Natural killer cell treated with Interleukin-12 subunit alpha and Interleukin-12 subunit beta and Interleukin-15 and Interleukin-18, amount 100 ng/mL, for 72 hours (primary cell): ENCODE measurements around the gene TACC2. TPM values are rescaled to one million over a fixed set of nuclear protein-coding genes. Genes with fewer than 3 reads are reported as not detected.
A peak's percentile ranks its signal among the peaks of the same experiment; 100 is the strongest.

Source experiments
- ATAC-seq, 2 donors: fragments of 150-1000 bp; cut with Tn5 transposase in 1 of 2; sonication (Bioruptor Pico), chemical (Tn5 transposase) in 1 of 2; 2 replicates each; pipeline ENCODE4 v1.10.0; 2021
- DNase-seq: peaks from one replicate; pipeline ENCODE4 v3.0.0; 2022; ENCODE audit warnings: low spot score
- H3K27ac Mint-ChIP-seq, 2 donors: 1 replicate in 1 of 2; 2 replicates in 1 of 2; pipeline ENCODE4 v1.8.0; 2022; ENCODE audit warnings: mixed read lengths in 2 of 2, mild to moderate bottlenecking in 1 of 2, moderate library complexity in 1 of 2
- H3K27me3 Mint-ChIP-seq, 2 donors: 1 replicate in 1 of 2; 2 replicates in 1 of 2; pipeline ENCODE4 v1.8.0; 2022; ENCODE audit warnings: mixed read lengths in 2 of 2
- H3K36me3 Mint-ChIP-seq: one replicate; pipeline ENCODE4 v1.8.0; 2022; ENCODE audit warnings: mixed read lengths
- H3K4me1 Mint-ChIP-seq, 2 donors: 1 replicate in 1 of 2; 2 replicates in 1 of 2; pipeline ENCODE4 v1.8.0; 2022; ENCODE audit warnings: low read depth in 2 of 2, mixed read lengths in 2 of 2, mild to moderate bottlenecking in 1 of 2
- H3K4me3 Mint-ChIP-seq: one replicate; pipeline ENCODE4 v1.8.0; 2022; ENCODE audit warnings: mixed read lengths
- H3K9me3 Mint-ChIP-seq: 2 replicates; pipeline ENCODE4 v1.8.0; 2022; ENCODE audit warnings: mixed read lengths
- total RNA-seq, 2 donors: library from RNA; stranded (reverse); gene quantifications; one replicate each; pipeline ENCODE4 v1.2.3, GENCODE V29; 2022

TACC2 gene
- total RNA-seq, 2 donors from 2014 or later, result not detected

DNA sequence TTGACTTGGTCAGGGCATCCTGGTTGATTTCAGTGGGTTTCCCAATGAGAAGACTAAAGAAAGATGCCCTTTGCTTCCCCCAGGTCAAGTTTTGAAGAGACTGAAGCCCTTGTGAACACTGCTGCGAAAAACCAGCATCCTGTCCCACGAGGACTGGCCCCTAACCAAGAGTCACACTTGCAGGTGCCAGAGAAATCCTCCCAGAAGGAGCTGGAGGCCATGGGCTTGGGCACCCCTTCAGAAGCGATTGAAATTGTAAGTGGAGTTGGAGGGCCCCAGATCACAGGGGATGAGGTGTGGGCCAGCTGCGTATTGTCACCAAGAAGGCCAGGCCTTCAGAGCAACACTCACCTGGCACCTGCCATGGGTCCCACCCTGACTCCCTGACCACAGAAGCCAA, 238.8 kb downstream of the TACC2 start:
- Mint-ChIP-seq H3K9me3 (no peaks in the 10 kb centered on the region), H3K36me3 (no peaks in the 10 kb centered on the region), H3K27me3 (peaks cover 12 to 34% of the 10 kb centered on the region in 2 donors), H3K4me1 (no peaks in the 10 kb centered on the region), H3K4me3 (no peak overlapping the region), H3K27ac (no peak overlapping the region)
- DNase-seq (no peak), ATAC-seq (no peak)

- H3K36me3 Mint-ChIP-seq, result no peaks in the 10 kb centered on the region
- no peaks in the 10 kb centered on the region for H3K9me3 Mint-ChIP-seq
- no peaks in the 10 kb centered on the region for H3K4me1 Mint-ChIP-seq
- DNase-seq, result no peak
- peaks cover 12 to 34% of the 10 kb centered on the region in 2 donors for H3K27me3 Mint-ChIP-seq
- H3K27ac Mint-ChIP-seq, result no peak overlapping the region
- H3K4me3 Mint-ChIP-seq, result no peak overlapping the region
- ATAC-seq, result no peak
Measured at GRCh38 chr10:122229666-122230065, 240.7 kb downstream of the TACC2 start.

DNA sequence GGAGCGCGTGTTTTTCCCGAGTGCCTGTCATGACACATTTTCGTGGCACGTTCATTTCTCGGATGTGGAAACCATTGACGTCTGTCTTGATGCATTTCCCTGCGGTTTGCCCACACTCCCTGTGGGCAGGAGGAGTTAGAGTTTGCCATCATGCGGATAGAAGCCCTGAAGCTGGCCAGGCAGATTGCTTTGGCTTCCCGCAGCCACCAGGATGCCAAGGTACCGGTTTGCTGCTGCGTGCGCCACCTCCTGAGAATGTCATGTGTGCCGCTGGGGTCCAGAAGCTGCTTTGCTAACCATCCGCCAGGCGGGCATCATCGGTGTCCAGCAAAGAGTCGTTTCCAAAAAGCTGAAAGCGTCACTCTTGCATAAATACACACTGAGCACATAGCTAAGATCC, 241.3 kb downstream of the TACC2 start:
- DNase-seq (no peak), ATAC-seq (no peak)
- H3K27ac Mint-ChIP-seq, result no peak overlapping the region
- peaks cover 10 to 29% of the 10 kb centered on the region in 2 donors for H3K27me3 Mint-ChIP-seq
- H3K4me3 Mint-ChIP-seq, result no peak overlapping the region
- H3K4me1 Mint-ChIP-seq, result no peaks in the 10 kb centered on the region
- no peaks in the 10 kb centered on the region for H3K9me3 Mint-ChIP-seq
- no peaks in the 10 kb centered on the region for H3K36me3 Mint-ChIP-seq

DNA sequence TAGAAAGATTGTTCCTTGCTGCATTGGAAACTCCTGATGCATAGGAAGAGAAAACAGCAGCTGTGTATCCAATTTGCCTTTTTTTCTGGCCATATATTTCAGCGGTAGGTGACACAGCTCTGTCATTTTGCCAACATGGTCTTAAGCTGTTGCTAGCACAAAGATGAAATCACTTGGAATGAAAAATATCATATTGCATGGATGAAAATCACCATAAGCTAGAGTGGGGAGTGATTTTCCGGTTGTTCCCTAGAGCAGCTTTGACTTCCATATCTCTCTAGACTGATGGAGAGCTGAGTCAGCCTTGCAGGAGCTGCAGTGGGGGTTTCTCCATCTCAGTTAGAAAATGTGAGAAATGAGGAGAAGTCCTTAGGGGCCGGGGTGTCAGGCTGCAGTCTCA, 243.8 kb downstream of the TACC2 start:
- no peaks in the 10 kb centered on the region for H3K9me3 Mint-ChIP-seq
- DNase-seq, result no peak
- no peak for ATAC-seq
- H3K27ac Mint-ChIP-seq, result no peak overlapping the region
- H3K4me1 Mint-ChIP-seq, result no peaks in the 10 kb centered on the region
- H3K4me3 Mint-ChIP-seq, result no peak overlapping the region
- no peaks in the 10 kb centered on the region for H3K36me3 Mint-ChIP-seq
- peaks cover 3 to 21% of the 10 kb centered on the region in 2 donors for H3K27me3 Mint-ChIP-seq

- no peaks in the 10 kb centered on the region for H3K9me3 Mint-ChIP-seq
- H3K4me3 Mint-ChIP-seq, result no peak overlapping the region
- DNase-seq, result no peak
- H3K36me3 Mint-ChIP-seq, result no peaks in the 10 kb centered on the region
- no peak overlapping the region for H3K27ac Mint-ChIP-seq
- peak in 1 of 2 donors; percentile 40 for ATAC-seq
- H3K4me1 Mint-ChIP-seq, result no peaks in the 10 kb centered on the region
- peaks cover 3 to 21% of the 10 kb centered on the region in 2 donors for H3K27me3 Mint-ChIP-seq
Measured at GRCh38 chr10:122233857-122234348, 244.9 kb downstream of the TACC2 start.

- no peaks in the 10 kb centered on the region for H3K36me3 Mint-ChIP-seq
- no peak overlapping the region for H3K27ac Mint-ChIP-seq
- no peaks in the 10 kb centered on the region for H3K9me3 Mint-ChIP-seq
- H3K4me3 Mint-ChIP-seq, result no peak overlapping the region
- H3K4me1 Mint-ChIP-seq, result no peaks in the 10 kb centered on the region
- no peak for ATAC-seq
- peaks cover 5 to 21% of the 10 kb centered on the region in 2 donors for H3K27me3 Mint-ChIP-seq
- no peak for DNase-seq
Measured at GRCh38 chr10:122234416-122234815, 245.5 kb downstream of the TACC2 start.

DNA sequence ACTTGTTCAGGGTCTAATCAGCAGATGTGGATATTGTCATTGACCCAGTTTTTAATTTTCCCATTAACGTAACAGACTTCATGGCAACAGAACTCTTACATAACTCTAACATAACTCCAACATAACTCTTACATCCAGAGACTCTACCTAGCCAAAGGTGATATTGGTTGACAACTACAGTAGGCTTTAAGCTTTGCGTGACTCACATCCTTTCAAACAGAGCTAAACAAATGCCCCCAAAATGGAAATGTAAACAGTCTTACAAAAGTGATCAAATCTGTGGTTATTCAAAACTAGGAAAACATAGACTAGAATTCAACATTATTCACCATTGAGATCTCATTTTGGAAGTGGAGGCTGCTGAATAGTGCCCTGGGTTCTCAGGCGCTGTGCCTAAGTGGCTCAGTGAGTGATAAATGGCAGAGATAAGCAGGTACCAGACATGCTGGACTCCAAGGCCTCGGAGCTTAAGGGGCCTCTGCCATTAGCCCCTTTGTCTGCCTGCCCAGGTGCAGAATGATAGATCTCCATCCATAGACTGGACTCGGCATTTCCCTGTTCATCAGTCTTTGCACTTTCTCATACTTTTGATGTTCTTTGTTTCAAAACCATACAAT, 247.8 kb downstream of the TACC2 start:
- H3K4me3 Mint-ChIP-seq, result no peak overlapping the region
- H3K27me3 Mint-ChIP-seq, result peaks cover 7 to 17% of the 10 kb centered on the region in 2 donors
- H3K27ac Mint-ChIP-seq, result no peak overlapping the region
- no peaks in the 10 kb centered on the region for H3K36me3 Mint-ChIP-seq
- no peaks in the 10 kb centered on the region for H3K9me3 Mint-ChIP-seq
- no peak for DNase-seq
- H3K4me1 Mint-ChIP-seq, result no peaks in the 10 kb centered on the region
- no peak for ATAC-seq

- no peak for DNase-seq
- H3K4me1 Mint-ChIP-seq, result no peaks in the 10 kb centered on the region
- no peaks in the 10 kb centered on the region for H3K9me3 Mint-ChIP-seq
- H3K36me3 Mint-ChIP-seq, result no peaks in the 10 kb centered on the region
- H3K27ac Mint-ChIP-seq, result no peak overlapping the region
- H3K27me3 Mint-ChIP-seq, result peaks cover 7 to 17% of the 10 kb centered on the region in 2 donors
- ATAC-seq, result no peak
- no peak overlapping the region for H3K4me3 Mint-ChIP-seq
Measured at GRCh38 chr10:122237331-122237990, 248.5 kb downstream of the TACC2 start.

GRCh38 chr10:122239578-122240257, 250.8 kb downstream of the TACC2 start:
- no peak overlapping the region for H3K27ac Mint-ChIP-seq
- DNase-seq (no peak), ATAC-seq (no peak)
- H3K4me1 Mint-ChIP-seq, result no peaks in the 10 kb centered on the region
- no peaks in the 10 kb centered on the region for H3K36me3 Mint-ChIP-seq
- peaks cover 10 to 17% of the 10 kb centered on the region in 2 donors for H3K27me3 Mint-ChIP-seq
- H3K9me3 Mint-ChIP-seq, result no peaks in the 10 kb centered on the region
- no peak overlapping the region for H3K4me3 Mint-ChIP-seq

DNA sequence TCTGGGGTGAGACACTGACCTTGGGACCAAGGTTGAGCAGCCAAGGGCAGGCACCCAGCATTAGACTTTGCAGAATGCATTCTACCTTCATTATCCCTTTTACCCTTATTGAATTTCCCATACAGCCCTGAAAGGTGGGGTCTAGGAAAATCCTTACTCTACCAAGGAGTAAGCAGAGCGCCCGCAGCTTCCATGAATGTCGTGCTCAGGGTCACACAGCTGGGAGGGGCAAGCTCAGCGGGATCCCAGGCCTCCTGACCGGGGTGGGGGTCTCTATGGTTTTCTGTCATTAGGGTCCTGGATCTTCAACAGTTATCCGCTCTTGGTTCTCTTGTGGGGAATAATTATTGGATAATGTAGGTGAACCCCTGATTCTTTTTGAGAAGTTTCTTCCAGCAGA, 251.4 kb downstream of the TACC2 start:
- no peaks in the 10 kb centered on the region for H3K36me3 Mint-ChIP-seq
- DNase-seq, result no peak
- H3K27me3 Mint-ChIP-seq, result peaks cover 12 to 17% of the 10 kb centered on the region in 2 donors
- H3K4me1 Mint-ChIP-seq, result no peaks in the 10 kb centered on the region
- H3K9me3 Mint-ChIP-seq, result no peaks in the 10 kb centered on the region
- no peak overlapping the region for H3K4me3 Mint-ChIP-seq
- H3K27ac Mint-ChIP-seq, result no peak overlapping the region
- no peak for ATAC-seq

- ATAC-seq (no peak), DNase-seq (no peak)
- H3K4me3 Mint-ChIP-seq, result no peak overlapping the region
- no peaks in the 10 kb centered on the region for H3K9me3 Mint-ChIP-seq
- H3K4me1 Mint-ChIP-seq, result no peaks in the 10 kb centered on the region
- peaks cover 6 to 12% of the 10 kb centered on the region in 2 donors for H3K27me3 Mint-ChIP-seq
- no peaks in the 10 kb centered on the region for H3K36me3 Mint-ChIP-seq
- no peak overlapping the region for H3K27ac Mint-ChIP-seq
Measured at GRCh38 chr10:122241836-122242235, 252.9 kb downstream of the TACC2 start.

DNA sequence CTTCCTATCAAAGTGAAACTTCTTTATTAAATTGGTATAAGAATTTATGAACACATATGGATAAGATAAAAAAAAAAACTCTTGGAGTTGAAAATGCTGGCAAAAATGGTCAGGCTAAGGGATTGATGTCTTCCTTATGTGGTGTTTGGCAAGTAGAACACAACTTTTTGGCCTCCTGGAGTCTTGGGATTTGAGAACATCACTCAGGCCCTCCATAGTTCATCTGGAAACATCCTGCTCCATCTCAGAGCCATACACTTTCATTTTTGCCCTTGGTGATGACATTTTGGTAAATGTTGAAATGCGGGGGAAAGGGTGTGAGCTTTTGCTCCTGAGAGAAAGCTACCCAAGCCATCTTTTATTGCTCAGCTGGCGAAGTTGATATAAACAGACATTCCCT, 254.6 kb downstream of the TACC2 start:
- H3K27me3 Mint-ChIP-seq, result peaks cover 6 to 12% of the 10 kb centered on the region in 2 donors
- no peak for DNase-seq
- H3K27ac Mint-ChIP-seq, result no peak overlapping the region
- H3K4me1 Mint-ChIP-seq, result no peaks in the 10 kb centered on the region
- no peak for ATAC-seq
- H3K4me3 Mint-ChIP-seq, result no peak overlapping the region
- no peaks in the 10 kb centered on the region for H3K9me3 Mint-ChIP-seq
- H3K36me3 Mint-ChIP-seq, result no peaks in the 10 kb centered on the region

DNA sequence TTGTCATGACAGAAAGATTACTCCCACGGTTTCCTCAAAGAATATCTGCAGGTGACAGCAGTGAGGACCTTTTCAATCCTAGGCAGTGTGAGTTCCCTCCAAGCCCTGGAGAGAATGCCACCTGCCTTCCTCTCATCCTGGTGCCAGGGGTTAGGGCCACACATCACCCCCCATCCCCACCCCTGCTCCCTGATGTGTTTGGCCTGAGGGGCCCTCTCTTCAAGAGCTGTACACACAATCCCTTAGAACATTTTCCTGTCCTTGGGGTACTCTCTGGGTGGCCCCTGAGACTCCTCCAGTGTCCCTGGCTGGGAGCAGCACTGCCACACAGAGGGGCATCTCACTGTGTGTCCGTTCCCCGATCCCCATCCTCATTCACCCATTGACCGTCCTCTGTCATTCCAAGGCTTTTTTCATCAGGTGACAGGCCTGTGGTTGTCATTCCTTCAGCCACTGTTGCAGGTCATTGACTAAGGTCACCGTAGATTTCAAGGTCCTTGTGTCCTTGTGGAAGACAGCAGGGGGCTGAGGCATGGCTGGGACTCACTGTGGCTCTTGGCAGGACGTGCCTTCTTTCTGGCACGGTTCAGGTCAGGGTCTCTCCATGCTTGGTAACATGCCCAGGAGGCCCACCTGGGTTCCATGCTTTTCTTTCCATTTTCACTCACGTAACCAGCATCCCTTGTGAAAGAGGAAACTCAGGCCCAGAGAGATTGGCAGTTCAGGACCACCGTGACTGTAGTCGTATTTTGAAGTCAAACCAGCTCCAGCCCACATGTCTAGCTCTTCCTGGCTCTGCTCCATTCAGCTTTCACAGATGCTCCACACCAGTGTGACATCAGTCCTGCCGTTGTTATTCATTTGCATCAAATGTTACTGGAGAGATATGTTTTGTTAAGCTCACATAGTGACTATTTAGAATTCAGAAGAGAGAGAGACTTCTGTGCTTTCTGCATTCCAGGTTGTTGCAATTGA, 255.3 kb downstream of the TACC2 start:
- DNase-seq (no peak), ATAC-seq (peak in 1 of 2 donors; percentile 50)
- Mint-ChIP-seq H3K4me1 (no peaks in the 10 kb centered on the region), H3K9me3 (no peaks in the 10 kb centered on the region), H3K27ac (no peak overlapping the region), H3K4me3 (no peak overlapping the region), H3K36me3 (no peaks in the 10 kb centered on the region), H3K27me3 (peaks cover 6 to 14% of the 10 kb centered on the region in 2 donors)
